HFF-Myc (cell line): Measurements from ENCODE around the gene RTP2.

Experiments used
- DNase-seq: peaks from one replicate; pipeline ENCODE4 v3.0.0-alpha.2; 2011; ENCODE audit warnings: low read depth; ENCODE audit errors: extremely low read depth
- H3K4me3 ChIP-seq: replicated peaks from 2 replicates; pipeline ENCODE4 v1.5.1; 2011; ENCODE audit warnings: low read depth, mild to moderate bottlenecking, control low read depth, low read length
- TF ChIP-seq, protein P1 (sequence below): IDR thresholded peaks from 2 replicates; pipeline ENCODE4 v1.5.1; 2012; ENCODE audit warnings: mild to moderate bottlenecking, low read depth, low read length, control low read depth; ENCODE audit errors: missing control alignments

Gene RTP2

DNA sequence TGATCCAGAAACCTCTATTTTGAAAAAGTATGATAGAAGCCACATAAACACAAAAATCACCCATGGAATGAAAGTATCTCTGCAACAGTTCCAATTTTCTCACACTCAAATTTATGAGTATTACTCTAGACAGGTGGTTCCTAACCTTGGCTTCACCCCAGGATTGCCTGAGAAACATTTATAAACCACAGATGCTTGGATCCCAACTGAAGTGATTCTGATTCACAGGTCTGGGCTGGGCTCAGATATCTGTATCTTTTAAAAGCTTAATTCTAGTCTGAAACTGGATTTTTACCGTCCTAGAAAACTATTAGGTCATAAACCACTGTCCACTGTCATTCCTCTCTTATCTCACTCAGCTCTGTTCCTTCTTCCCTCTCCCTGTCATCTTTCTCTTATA, 24.8 kb downstream of the RTP2 start:
- peak; percentile 33 for DNase-seq
- no peak overlapping the region for H3K4me3 ChIP-seq
- TF ChIP-seq, protein P1, sequence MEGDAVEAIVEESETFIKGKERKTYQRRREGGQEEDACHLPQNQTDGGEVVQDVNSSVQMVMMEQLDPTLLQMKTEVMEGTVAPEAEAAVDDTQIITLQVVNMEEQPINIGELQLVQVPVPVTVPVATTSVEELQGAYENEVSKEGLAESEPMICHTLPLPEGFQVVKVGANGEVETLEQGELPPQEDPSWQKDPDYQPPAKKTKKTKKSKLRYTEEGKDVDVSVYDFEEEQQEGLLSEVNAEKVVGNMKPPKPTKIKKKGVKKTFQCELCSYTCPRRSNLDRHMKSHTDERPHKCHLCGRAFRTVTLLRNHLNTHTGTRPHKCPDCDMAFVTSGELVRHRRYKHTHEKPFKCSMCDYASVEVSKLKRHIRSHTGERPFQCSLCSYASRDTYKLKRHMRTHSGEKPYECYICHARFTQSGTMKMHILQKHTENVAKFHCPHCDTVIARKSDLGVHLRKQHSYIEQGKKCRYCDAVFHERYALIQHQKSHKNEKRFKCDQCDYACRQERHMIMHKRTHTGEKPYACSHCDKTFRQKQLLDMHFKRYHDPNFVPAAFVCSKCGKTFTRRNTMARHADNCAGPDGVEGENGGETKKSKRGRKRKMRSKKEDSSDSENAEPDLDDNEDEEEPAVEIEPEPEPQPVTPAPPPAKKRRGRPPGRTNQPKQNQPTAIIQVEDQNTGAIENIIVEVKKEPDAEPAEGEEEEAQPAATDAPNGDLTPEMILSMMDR: no peak

DNA sequence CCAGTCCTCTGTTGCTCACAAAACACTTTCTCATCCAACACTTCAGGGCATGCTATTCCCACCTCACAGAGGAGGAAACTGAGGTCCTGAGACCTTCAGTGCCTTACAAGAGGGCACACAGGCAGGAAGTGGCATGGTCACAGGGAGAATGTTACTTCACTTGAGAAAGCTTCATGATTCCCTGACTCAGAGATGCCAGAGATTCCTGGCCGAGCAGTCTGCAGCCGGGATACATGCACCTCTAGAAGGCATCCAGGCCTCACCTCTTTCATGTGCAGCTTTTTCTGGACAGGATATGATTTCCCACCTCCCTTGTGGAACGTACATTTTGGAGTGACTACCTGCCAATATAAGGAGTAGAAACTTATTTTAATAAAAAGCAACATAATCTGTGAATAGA, 29.3 kb downstream of the RTP2 start:
- DNase-seq: no peak
- no peak overlapping the region for H3K4me3 ChIP-seq
- TF ChIP-seq, protein P1: no peak

DNA sequence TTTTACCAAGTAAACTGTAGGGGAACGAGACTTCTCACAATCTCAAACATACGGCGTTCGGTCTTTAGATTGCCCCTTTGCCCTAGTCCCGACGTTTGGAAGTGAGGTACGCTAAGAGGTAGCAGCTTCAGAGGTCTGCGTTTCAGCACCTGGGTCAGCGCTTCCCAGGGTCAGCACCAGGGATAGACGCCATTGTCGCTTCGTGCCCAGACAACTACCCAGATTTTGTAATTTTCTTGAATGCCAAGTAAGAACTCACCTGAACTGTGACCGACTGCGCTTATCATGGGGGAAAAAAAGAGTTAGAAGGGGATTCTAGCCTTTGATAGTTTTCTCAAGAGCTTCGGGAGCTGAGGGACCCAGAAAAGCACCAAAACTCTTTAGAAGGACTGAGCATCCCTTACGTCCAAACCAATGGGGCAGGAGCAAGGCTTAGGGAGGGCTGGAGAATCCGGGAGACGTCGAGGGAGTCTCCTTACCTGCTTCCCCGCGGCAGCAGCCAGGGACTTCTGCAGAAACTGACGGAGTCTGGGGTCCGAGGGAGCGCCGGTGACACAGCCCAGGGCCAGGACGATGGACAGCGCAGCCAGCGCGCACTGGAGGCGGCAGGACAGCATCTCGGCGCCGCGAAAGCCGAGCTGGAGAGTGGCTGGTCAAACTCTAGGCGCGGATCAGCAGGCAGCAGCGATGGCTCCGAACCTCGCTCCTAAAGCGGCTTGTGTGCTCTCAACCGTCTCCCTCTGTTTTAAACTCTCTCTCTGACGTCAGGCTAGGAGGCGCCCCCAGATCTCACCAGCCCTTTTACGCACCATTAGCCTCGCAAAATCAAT, 32.5 kb downstream of the RTP2 start, which contains the start of gene SST:
SST (minus strand) TSS at position 720 of the 830 bp plus-strand sequence; CDS start at position 617, 103 bp downstream.
- peak; percentile 32 for DNase-seq
- TF ChIP-seq, protein P1: no peak
- H3K4me3 ChIP-seq: no peak within 1 kb of the TSS

DNA sequence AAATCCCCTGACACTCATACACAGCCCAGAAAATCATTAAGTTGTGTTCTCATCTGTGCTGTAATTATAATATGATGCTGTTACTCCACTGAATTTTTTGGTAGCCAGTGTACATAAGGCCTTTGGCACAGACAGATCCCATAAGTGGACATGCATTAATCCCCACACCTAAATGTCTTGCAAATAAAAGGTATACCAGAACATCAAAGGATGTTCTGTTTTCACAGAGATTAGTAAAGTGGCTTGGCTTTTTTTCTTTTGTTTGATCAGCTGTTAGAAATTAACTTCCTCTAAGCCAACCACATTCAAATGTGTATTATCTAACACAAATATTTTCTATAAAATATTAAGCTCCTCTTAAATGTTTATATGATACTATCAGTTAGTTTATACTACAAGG, 34.8 kb downstream of the RTP2 start:
- no peak for DNase-seq
- TF ChIP-seq, protein P1: no peak
- H3K4me3 ChIP-seq: no peak overlapping the region

DNA sequence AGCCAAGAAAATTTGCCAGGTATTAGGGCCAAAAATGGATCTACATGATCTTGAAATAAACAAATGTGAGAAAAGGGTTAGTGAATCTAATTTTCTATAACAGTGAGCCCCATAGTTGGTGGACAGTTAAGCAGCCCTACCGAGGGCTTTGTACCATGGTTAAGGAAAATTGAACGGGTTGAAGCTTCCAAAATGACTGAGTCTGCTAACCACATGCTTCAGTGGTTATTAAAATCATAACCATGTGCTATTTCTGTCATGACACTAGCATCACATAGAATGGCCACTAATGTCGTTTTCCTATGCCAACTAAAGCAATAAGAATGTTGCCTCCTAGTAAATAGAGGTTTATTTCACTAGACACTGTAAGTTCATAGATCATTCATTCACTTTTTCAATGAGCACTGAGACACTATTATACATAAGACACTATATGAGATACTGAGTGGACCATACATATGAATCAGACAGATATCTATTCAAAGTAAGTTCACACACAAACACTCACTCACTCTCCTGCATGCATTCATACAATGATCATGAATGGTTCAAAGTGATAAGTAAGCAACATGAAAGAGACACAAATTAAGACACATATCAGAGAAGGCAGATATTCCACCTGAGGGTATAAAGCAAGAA, 36.5 kb downstream of the RTP2 start:
- no peak for DNase-seq
- TF ChIP-seq, protein P1: no peak
- no peak overlapping the region for H3K4me3 ChIP-seq

DNA sequence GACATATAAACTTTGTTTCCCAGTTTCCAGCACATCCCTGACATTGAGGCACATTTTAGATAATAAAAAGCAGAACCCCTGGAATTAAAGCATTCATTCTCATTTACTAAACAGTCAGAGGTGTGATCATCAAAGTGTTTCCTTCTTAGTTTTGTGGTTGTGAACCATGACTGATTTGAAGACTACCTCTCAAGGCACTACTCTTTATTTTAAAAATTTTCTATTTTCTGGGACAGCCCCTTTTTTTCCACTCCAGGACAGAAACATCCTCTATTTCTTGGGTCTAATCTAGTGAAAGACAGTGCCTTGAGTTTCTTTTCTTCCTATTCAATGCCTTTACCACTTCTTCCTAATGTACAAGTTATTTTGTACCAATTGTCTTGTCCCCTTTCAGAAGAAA, 37.3 kb downstream of the RTP2 start:
- no peak for DNase-seq
- TF ChIP-seq, protein P1: no peak
- no peak overlapping the region for H3K4me3 ChIP-seq
